GDM1 (cell line): Measurements from ENCODE around the gene BTN1A1.
"Not testable (repeated sequence)": the region's sequence is repeated elsewhere in the genome, so short reads cannot be mapped to it uniquely, and the experiment has no call there.

Experiments used
- DNase-seq: peaks from one replicate; lab custom pipeline; 2025; lab: John Stamatoyannopoulos, UW

Gene BTN1A1

GRCh38 chr6:26500102-26500501 lies at the start of gene BTN1A1:
TSS of gene BTN1A1 (plus strand) at chr6:26500303. CDS start at chr6:26501287, 984 bp downstream.
- peak; percentile 7 for DNase-seq

GRCh38 chr6:26452631-26453235 lies 47.4 kb upstream of the BTN1A1 start:
- no peak for DNase-seq

GRCh38 chr6:26454631-26455030 lies 45.5 kb upstream of the BTN1A1 start:
- no peak for DNase-seq

- no peak for DNase-seq
Measured at GRCh38 chr6:26455357-26455970, 44.6 kb upstream of the BTN1A1 start.

- no peak for DNase-seq
Measured at GRCh38 chr6:26457264-26457805, 42.8 kb upstream of the BTN1A1 start.

- DNase-seq, result peak; percentile 71
Measured at GRCh38 chr6:26457806-26458688, 42.1 kb upstream of the BTN1A1 start, which contains the start of gene BTN2A1. TSS of gene BTN2A1 (plus strand) at chr6:26457955. CDS start at chr6:26458637, 682 bp downstream.

- no peak for DNase-seq
Measured at GRCh38 chr6:26459023-26459810, 40.9 kb upstream of the BTN1A1 start.

GRCh38 chr6:26461353-26461752 lies 38.8 kb upstream of the BTN1A1 start:
- DNase-seq, result not testable (repeated sequence)

- no peak for DNase-seq
Measured at GRCh38 chr6:26464014-26464413, 36.1 kb upstream of the BTN1A1 start.

GRCh38 chr6:26464416-26465131 lies 35.5 kb upstream of the BTN1A1 start:
- no peak for DNase-seq

- no peak for DNase-seq
Measured at GRCh38 chr6:26465776-26466175, 34.3 kb upstream of the BTN1A1 start.

GRCh38 chr6:26468829-26469228 lies 31.3 kb upstream of the BTN1A1 start:
- DNase-seq, result no peak

GRCh38 chr6:26470643-26471042 lies 29.5 kb upstream of the BTN1A1 start:
- DNase-seq, result no peak

- DNase-seq, result no peak
Measured at GRCh38 chr6:26471970-26472369, 28.1 kb upstream of the BTN1A1 start.

GRCh38 chr6:26472549-26473290 lies 27.4 kb upstream of the BTN1A1 start:
- DNase-seq, result no peak

- no peak for DNase-seq
Measured at GRCh38 chr6:26473429-26473757, 26.7 kb upstream of the BTN1A1 start.

GRCh38 chr6:26473758-26474438 lies 26.2 kb upstream of the BTN1A1 start:
- DNase-seq, result peak; percentile 90

GRCh38 chr6:26474439-26474881 lies 25.6 kb upstream of the BTN1A1 start:
- DNase-seq, result no peak

GRCh38 chr6:26475823-26476729 lies 24.0 kb upstream of the BTN1A1 start:
- no peak for DNase-seq
